IPS-11a (cell line): Measurements from ENCODE around the gene MEGF8.
"Not testable (repeated sequence)": the region's sequence is repeated elsewhere in the genome, so short reads cannot be mapped to it uniquely, and the experiment has no call there.

Experiments
- H3K4me3 ChIP-seq: one replicate; pipeline ENCODE4 v1.5.1; 2013; ENCODE audit warnings: low read depth, low read length, control low read depth

The MEGF8 gene

DNA sequence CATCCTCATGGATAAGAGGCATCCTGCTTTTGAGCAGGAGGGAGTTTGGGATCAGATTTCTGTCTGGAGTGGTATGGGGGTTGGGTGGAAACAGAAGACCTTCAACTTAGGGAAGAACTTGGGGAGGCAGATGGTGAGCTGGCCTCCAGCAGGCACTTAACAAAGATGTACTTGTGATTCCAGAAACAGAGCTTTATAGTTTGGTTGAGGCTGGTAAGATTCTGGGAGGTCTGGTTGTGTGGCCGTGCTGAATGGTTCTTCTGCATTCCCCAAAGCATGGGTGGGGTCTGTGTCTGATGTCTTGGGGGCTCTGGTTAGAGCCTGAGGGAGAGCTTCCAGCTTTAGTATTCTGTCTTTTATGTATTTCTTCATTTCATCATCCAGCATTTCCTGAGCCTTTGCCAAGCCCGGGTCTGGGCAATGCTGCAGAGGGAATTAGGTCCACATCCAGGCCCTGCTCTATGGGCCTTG is 4.8 kb downstream of the MEGF8 start:
- no peak overlapping the region for H3K4me3 ChIP-seq

DNA sequence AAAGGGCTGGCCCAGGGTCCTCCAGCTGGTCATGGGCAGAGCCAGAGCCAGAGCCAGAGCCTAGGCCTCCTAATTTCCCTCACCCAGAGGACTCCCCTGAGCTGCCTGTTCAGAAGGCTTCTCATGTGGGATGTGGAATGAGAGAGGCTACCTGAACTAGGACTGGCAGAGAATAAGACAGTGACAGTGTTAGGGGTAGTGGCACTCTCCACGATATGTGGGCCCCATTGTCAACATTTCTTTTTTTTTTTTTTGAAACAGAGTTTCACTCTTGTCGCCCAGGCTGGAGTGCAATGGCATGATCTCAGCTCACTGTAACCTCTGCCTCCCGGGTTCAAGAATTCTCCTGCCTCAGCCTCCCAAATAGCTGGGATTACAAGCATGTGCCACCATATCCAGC is 5.9 kb downstream of the MEGF8 start:
- H3K4me3 ChIP-seq, result not testable (repeated sequence)

DNA sequence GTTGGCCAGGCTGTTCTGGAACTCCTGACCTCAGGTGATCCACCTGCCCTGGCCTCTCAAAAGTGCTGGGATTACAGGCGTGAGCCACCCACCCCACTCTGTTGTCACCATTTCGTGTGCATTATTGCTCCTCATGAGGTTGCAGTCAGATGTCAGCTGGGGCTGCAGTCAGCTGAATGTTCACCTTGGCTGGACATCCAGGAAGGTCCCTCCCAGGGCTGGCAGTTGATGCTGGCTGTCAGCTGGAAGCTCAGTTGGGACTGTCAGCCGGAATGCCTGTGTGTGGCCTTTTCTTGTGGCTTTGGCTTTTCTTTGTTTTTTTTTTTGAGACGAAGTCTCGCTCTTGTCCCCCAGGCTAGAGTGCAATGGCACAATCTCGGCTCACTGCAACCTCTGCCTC is 6.6 kb downstream of the MEGF8 start:
- no peak overlapping the region for H3K4me3 ChIP-seq

DNA sequence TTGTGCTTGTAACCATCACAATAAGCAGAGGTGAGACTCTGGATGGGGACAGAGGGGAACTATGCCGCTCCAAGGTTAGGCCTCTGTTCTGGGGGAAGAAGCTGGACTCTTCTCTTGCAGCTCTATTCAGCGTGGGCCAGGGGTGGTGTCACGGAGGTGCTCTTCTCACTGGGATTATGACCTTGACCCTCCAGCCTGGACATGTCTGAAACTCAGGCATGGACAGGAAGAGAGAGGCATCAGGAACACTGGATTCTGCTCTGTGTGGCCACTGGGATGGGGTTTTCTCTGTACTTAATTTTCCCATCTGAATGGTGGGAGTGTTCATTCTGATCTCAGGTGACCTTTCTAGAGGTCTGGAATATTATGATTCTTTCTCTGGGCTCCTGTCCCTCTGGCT is 7.6 kb downstream of the MEGF8 start:
- no peak overlapping the region for H3K4me3 ChIP-seq

DNA sequence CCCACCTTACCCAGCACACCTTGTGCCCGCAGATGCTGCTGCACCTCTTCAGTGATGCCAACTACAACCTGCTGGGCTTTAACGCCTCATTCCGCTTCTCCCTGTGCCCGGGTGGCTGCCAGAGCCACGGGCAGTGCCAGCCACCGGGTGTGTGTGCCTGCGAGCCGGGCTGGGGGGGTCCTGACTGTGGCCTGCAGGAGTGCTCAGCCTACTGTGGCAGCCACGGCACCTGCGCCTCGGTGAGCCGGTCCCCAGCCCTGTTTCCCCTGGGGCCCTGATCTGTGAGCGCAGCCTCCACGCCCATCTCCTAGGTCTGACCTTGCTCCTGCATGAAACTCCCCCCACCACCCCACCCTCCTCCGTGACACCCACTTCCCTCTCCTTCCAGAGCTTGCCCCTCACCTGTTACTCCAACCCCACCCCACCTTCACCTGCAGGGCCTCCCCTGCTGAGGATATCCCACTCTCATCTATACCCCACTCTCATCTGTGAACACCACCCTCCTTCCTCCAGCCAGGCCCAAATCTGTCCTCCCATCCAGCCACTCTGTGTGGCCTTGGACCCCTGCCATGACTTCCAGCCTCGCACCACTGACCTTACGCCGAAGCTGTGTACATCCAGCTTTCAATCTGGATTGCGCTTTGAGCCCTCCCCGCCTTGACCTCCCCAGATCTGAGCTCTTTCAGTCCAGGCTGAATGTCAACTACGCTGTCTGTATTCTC is 8.7 kb downstream of the MEGF8 start:
- no peak overlapping the region for H3K4me3 ChIP-seq

DNA sequence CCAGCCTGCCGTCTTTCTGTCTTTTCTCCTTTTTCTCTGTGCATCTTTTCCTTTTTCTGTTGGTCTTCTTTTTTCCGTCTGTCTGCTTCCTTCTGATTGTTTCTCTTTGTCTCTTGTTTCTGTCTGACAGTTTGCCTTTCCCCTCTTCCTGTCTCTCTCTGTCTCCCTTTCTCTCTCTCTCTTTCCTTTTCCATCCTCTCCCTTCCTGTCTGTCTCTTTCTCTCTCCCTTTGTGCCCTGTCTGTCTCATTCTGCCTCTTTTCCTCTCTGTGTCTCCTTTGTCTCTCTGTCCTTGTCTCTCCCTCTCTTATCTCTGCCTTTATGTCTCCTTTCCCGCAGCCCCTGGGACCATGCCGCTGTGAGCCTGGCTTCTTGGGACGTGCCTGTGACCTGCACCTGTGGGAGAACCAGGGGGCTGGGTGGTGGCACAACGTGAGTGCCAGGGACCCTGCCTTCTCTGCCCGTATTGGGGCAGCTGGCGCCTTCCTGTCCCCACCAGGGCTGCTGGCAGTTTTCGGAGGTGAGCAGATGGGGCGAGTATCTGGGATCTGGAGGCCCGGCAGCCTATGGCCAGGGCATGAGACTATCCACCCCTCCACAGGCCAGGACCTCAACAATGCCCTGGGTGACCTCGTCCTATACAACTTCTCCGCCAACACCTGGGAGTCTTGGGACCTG is 9.4 kb downstream of the MEGF8 start:
- no peak overlapping the region for H3K4me3 ChIP-seq

DNA sequence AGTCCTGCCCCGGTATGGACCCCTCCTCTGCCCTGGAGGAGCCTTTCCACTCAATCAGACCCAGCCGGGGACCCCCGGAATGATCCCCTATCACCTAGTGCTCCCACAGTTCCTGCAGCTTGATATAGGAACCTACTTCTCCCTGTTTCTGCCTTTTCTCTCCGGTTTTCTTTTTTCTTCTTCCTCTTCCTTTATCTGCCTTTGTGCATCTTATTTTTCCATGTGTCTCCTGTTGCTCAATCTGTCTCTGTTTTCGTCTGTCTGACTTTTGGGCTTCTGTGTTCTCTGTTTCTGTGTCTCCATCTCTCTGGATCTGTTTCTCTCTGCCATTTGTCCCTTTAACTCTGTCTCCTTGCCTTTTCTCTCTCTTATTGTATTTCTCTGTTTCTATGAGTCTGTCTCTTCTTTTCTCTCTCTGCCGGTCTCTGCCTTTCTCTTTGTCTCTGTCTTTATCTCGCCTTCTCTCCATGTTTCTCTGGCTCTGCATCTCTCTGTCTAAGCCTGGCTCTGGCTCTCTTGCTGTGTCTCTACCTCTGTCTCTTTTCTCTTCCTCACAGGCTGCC is 10.0 kb downstream of the MEGF8 start:
- no peak overlapping the region for H3K4me3 ChIP-seq

DNA sequence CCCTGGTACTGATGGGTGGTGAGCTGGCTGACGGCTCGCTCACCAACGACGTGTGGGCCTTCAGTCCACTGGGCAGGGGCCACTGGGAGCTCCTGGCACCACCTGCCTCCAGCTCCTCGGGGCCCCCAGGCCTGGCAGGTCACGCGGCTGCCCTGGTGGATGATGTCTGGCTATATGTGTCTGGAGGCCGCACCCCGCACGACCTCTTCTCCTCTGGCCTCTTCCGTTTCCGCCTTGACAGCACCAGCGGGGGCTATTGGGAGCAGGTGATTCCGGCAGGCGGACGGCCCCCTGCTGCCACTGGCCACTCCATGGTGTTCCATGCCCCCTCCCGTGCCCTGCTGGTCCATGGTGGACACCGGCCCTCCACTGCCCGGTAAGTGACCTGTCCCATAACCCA is 10.5 kb downstream of the MEGF8 start:
- no peak overlapping the region for H3K4me3 ChIP-seq

DNA sequence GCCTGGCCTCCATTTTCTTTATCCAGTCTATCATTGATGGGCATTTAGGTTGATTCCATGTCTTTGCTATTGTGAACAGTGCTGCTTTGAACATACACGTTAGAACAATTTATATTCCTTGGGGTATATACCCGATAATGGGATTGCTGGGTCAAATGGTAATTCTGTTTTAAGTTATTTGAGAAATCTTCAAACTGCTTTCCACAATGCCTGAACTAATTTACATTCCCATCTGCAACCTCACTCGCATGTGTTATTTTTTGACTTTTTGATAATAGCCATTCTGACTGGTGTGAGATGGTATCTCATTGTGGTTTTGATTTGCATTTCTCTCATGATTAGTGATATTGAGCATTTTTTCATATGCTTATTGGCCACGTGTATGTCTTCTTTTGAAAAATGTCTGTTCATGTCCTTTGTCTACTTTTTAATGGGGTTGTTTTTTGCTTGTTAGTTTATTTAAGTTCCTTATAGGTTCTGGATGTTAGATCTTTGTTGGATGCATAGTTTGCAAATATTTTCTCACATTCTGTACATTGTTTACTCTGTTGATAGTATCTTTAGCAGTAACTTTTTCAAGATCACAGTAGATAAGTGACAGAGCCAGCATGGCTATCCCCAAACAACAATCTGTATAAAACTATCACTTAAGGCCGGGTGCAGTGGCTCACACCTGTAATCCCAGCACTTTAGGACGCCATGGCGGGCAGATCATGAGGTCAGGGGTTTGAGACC is 13.9 kb downstream of the MEGF8 start:
- not testable (repeated sequence) for H3K4me3 ChIP-seq

DNA sequence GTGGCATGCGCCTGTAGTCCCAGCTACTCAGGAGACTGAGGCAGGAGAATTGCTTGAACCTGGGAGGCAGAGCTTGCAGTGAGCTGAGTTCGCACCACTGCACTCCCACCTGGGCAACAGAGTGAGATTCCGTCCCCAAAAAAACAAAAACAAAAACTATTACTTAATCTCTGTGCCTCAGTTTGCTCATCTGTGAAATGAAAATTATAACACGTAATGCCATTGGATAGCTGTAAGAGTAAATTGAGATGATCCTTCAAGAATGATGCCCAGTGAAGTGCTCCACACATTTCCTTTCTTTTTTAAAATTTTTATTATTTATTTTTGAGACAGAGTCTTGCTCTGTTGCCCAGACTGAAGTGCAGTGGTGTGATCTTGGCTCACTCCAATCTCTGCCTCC is 14.5 kb downstream of the MEGF8 start:
- not testable (repeated sequence) for H3K4me3 ChIP-seq

DNA sequence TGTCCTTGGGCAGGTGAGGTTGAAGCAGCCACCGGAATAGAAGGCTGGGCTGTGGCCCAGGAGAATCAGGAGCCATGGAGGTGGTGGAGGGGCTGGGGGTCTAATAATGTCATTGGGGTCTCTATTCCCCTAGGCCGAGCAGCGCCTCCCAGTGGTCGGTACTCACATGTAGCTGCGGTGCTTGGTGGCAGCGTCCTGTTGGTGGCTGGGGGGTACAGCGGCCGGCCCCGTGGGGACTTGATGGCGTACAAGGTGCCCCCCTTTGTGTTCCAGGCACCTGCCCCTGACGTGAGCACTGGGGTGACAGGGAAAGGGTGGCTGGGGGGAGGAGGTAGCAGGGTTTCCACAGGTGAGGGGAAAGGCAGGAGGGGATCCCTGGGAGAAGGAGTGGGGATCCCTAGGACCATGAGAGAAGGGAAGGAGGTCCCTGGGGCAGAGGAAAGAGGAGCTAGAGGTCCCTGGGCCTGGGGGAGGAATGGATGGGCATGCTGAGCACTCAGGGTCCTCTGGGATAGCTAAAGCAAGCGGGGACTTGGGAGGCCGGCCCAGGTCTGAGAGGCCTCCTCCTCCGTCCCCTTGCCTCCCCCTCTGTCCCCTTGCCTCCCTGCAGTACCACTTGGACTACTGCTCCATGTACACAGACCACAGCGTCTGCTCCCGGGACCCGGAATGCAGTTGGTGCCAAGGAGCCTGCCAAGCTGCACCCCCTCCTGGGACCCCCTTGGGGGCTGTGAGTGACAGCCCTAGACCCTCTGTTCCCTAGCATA is 18.1 kb downstream of the MEGF8 start:
- H3K4me3 ChIP-seq, result no peak overlapping the region

DNA sequence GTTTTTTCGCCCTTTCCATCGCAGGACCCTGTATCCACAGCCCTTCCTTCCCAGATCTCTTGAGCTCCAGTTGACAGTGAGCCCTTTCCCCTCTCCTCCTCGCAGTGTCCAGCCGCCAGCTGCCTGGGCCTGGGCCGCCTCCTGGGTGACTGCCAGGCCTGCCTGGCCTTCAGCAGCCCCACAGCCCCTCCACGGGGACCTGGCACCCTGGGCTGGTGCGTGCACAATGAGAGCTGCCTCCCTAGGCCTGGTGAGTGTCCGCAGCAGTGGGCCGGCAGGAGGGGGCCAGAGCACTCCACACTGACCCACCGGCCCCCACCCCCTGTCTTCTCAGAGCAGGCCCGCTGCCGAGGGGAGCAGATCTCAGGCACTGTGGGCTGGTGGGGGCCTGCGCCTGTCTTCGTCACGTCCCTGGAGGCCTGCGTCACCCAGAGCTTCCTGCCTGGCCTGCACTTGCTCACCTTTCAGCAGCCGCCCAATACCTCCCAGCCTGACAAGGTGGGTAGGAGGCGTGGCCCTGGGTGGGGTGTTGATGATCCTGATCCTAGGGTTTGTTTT is 19.0 kb downstream of the MEGF8 start:
- no peak overlapping the region for H3K4me3 ChIP-seq

DNA sequence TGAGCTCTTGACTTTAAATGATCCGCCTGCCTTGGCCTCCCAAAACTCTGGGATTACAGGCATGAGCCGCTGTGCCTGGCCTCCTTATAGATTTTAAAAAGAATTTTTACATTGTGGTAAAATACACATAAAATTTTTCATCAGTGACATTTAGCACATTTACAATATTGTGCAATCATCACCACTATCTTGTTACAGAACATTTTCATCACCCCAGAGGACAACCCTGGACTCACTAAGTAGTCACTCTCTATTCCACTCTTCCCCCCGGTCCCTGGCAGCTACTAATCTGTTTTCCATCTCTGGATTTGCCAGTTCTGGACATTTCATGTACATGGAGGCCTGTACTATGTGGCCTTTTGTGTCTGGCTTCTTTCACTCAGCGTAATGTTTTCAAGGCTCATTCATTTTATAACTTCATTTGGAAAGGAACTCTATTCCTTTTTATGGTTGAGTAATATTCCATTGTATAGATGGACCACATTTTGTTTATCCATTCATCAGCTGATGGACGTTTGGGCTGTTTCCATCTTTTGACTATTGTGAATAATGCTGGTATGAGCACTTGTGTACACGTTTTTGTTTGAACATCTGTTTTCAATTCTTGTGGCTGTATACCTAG is 19.9 kb downstream of the MEGF8 start:
- H3K4me3 ChIP-seq, result no peak overlapping the region

DNA sequence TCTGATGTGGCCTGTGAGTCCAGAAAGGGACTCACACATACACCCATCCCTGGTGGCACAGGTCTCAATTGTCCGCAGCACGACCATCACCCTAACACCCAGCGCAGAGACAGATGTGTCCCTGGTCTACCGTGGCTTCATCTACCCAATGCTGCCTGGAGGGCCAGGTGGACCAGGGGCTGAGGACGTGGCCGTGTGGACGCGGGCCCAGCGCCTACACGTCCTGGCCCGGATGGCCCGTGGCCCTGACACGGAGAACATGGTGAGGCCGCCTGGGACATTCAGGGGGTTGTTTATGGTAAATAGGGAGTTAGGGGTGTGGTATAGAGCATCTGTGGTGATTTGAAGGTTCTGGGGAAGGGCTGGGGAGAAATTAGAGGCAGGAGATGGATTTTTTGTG is 22.8 kb downstream of the MEGF8 start:
- no peak overlapping the region for H3K4me3 ChIP-seq

DNA sequence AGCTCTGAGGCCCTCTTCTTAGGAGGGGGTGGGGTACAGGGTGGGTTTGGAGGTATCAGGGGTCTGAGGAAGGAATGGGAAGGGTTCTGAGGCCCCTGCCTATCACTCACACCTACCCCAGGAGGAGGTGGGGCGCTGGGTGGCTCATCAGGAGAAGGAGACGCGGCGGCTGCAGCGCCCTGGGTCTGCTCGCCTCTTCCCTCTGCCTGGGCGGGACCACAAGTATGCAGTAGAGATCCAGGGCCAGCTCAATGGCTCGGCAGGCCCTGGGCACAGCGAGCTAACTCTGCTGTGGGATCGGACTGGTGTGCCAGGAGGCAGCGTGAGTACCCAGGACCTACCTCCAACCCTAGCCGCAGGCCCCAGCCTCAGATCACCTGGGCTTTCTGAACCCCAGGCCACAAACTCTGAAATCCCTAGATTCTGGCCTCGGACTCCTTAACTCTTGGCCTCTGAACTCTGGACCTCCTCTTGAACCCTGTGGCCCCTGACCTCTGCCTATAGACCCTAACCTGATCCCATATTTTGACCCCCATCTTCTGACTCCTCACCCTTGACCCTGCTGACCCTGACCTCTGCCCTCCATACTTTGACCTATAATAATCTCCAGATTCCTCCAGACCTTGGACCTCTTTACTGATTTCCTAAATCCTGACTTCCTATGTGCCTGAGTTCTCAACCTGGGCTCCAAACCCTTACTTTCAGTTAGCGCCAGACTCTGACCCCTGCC is 24.1 kb downstream of the MEGF8 start:
- no peak overlapping the region for H3K4me3 ChIP-seq

DNA sequence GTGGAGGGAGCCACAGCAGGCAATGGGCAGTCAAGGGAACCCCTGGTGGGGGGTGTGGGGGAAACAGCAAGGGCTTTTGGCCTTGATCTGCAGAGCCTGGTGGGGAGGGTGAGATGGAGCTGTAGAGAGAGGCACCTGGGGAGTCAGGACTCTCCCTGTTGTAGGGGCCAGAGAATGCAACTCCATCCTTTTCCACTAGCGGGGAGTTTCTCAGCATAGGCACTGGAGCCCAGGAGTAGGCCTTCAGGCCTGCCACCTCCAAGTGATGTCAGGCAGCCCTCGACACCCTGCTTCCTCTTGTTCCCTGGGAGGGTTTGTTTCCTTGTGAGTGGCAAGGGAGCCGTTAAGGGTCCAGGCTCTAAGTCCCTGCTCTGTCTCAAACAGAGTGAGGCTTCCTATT is 25.0 kb downstream of the MEGF8 start:
- no peak overlapping the region for H3K4me3 ChIP-seq

DNA sequence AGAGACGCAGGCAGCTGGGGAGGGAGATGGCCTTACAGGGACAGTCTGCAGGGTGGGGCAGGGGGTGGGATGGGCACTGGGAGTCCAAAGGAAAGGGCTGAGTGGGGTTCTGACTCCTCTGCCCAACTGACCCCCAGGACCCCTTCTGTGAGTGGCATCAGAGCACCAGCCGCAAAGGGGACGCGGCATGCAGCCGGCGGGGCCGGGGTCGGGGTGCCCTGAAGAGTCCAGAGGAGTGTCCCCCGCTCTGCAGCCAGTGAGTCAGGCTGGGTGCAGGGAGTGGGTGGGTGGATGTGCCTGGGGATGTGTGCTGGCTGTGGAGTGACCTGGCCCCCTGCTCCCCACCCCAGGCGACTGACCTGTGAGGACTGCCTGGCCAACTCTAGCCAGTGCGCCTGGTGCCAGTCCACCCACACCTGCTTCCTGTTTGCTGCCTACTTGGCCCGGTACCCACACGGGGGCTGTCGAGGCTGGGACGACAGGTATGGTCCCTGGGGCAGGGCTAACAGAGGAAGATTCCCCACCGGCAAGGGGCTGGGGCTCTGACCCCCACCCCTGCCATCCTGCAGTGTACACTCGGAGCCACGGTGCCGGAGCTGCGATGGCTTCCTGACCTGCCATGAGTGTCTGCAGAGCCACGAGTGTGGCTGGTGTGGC is 25.8 kb downstream of the MEGF8 start:
- H3K4me3 ChIP-seq, result no peak overlapping the region

DNA sequence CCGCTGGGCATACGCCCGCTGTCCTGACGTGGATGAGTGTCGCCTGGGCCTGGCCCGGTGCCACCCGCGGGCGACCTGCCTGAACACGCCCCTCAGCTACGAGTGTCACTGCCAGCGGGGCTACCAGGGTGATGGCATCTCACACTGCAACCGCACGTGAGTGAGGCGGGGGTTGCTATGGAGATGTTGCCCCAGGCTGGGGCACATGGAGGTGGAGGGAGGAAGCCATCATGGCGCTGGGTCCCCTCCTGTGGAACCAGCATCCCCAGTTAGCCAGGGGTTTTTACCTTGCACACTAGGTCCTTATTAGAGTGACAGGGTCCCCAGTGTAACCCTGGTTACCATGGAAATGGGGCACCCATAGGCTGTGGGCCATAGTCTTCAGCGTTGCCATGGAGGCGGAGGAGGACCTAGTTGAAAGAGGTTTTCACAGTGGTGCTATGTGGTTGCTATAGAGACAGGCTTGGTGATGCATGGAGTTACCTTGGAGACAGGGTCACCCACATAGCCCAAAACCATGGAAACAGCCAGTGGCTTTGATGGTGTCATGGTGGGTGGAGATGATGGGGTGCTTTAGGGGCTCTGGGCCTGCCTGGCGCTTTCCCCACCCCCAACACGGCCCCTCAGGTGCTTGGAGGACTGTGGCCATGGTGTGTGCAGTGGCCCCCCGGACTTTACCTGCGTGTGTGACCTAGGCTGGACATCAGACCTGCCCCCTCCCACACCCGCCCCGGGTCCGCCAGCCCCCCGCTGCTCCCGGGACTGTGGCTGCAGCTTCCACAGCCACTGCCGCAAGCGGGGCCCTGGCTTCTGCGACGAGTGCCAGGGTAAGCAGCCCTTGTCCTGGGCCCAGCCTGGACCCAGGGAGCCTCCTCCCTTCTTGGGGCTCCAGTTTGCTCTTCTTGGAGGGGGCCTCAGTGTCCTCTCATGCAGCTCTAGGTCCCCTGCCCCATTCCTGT is 27.1 kb downstream of the MEGF8 start:
- no peak overlapping the region for H3K4me3 ChIP-seq
